ENCODE data around the gene EGR4.
"Not testable (repeated sequence)": the region's sequence is repeated elsewhere in the genome, so short reads cannot be mapped to it uniquely, and the experiment has no call there.

The EGR4 gene

GRCh38 chr2:73264783-73265182 is 28.6 kb downstream of the EGR4 start:
- no peaks in the 10 kb centered on the region for H3K36me3 ChIP-seq (replicated peaks)
- no peak overlapping the region for H3K27ac ChIP-seq
- DNase-seq = no peak
- TF ChIP-seq CTCF (IDR thresholded peaks at IDR 0.05; ENCODE audit: low read depth, low read length, missing control alignments) = no peak
- in situ Hi-C loops (cut with HindIII; ENCODE audit: low pct_ligation_motif_present, low sequenced_read_pairs) = no loop called here
- peaks cover 26% of the 10 kb centered on the region for H3K27me3 ChIP-seq (replicated peaks)
- no peak overlapping the region for H3K4me3 ChIP-seq (ENCODE audit: low read depth, low read length)

GRCh38 chr2:73264332-73264606 is 29.1 kb downstream of the EGR4 start:
- DNase-seq = no peak
- in situ Hi-C loops (cut with HindIII; ENCODE audit: low pct_ligation_motif_present, low sequenced_read_pairs) = no loop called here
- H3K27ac ChIP-seq = no peak overlapping the region
- H3K27me3 ChIP-seq (replicated peaks) = peaks cover 21% of the 10 kb centered on the region
- no peak for TF ChIP-seq CTCF (IDR thresholded peaks at IDR 0.05; ENCODE audit: low read depth, low read length, missing control alignments)
- no peaks in the 10 kb centered on the region for H3K36me3 ChIP-seq (replicated peaks)
- H3K4me3 ChIP-seq (ENCODE audit: low read depth, low read length) = no peak overlapping the region

- DNase-seq = no peak
- no peak overlapping the region for H3K27ac ChIP-seq
- in situ Hi-C loops (cut with HindIII; ENCODE audit: low pct_ligation_motif_present, low sequenced_read_pairs) = no loop called here
- no peak for TF ChIP-seq CTCF (IDR thresholded peaks at IDR 0.05; ENCODE audit: low read depth, low read length, missing control alignments)
- H3K27me3 ChIP-seq (replicated peaks) = peaks cover 17% of the 10 kb centered on the region
- no peaks in the 10 kb centered on the region for H3K36me3 ChIP-seq (replicated peaks)
- no peak overlapping the region for H3K4me3 ChIP-seq (ENCODE audit: low read depth, low read length)
Observed at GRCh38 chr2:73263540-73264331, 29.6 kb downstream of the EGR4 start.

- in situ Hi-C loops (cut with HindIII; ENCODE audit: low pct_ligation_motif_present, low sequenced_read_pairs); H3K36me3 ChIP-seq (replicated peaks); H3K27ac ChIP-seq; H3K4me3 ChIP-seq (ENCODE audit: low read depth, low read length); H3K27me3 ChIP-seq (replicated peaks); DNase-seq: not testable (repeated sequence)
Observed at GRCh38 chr2:73262691-73263429, 30.5 kb downstream of the EGR4 start.

GRCh38 chr2:73262108-73262651 is 31.2 kb downstream of the EGR4 start:
- H3K36me3 ChIP-seq (replicated peaks) = no peaks in the 10 kb centered on the region
- H3K27ac ChIP-seq = no peak overlapping the region
- DNase-seq = no peak
- peaks cover 2% of the 10 kb centered on the region for H3K27me3 ChIP-seq (replicated peaks)
- in situ Hi-C loops (cut with HindIII; ENCODE audit: low pct_ligation_motif_present, low sequenced_read_pairs) = no loop called here
- H3K4me3 ChIP-seq (ENCODE audit: low read depth, low read length) = no peak overlapping the region
- no peak for TF ChIP-seq CTCF (IDR thresholded peaks at IDR 0.05; ENCODE audit: low read depth, low read length, missing control alignments)

GRCh38 chr2:73260338-73260984 is 32.9 kb downstream of the EGR4 start:
- Histone ChIP-seq H3K4me3 (ENCODE audit: low read depth, low read length) (no peak overlapping the region), H3K27me3 (replicated peaks) (no peaks in the 10 kb centered on the region), H3K27ac (no peak overlapping the region), H3K36me3 (replicated peaks) (no peaks in the 10 kb centered on the region)
- TF ChIP-seq CTCF (IDR thresholded peaks at IDR 0.05; ENCODE audit: low read depth, low read length, missing control alignments) = peak; percentile 74
- in situ Hi-C loops (cut with HindIII; ENCODE audit: low pct_ligation_motif_present, low sequenced_read_pairs) = no loop called here
- DNase-seq = peak; percentile 25
